GM12878 (cell line): ENCODE data around the gene DPP6. TPM values are rescaled to one million over a fixed set of nuclear protein-coding genes. Genes with fewer than 3 reads are reported as not detected.

Experiments
- CBX5 ChIP-seq: sonication (generic); IDR thresholded peaks from 2 replicates; pipeline ENCODE4 v1.6.1; 2016; ENCODE audit warnings: low read depth, moderate library complexity, mild to moderate bottlenecking, inconsistent platforms
- DPF2 ChIP-seq: fragments of 450-650 bp; IDR thresholded peaks from 2 replicates; pipeline ENCODE4 v1.6.1; 2017; ENCODE audit warnings: mild to moderate bottlenecking
- EP300 ChIP-seq, 2 experiments: fragments of 150-350 bp in 1 of 2; IDR thresholded peaks; 2 replicates each; pipeline ENCODE4 v1.6.1; 2011 to 2012; ENCODE audit warnings: low read depth in 2 of 2, low read length in 2 of 2, borderline replicate concordance in 1 of 2, improper control_type of control experiment in 1 of 2, inconsistent platforms in 1 of 2; ENCODE audit not compliant: control insufficient read depth in 1 of 2
- HDAC2 ChIP-seq: fragments of 200-600 bp; sonication (generic); IDR thresholded peaks from 2 replicates; pipeline ENCODE4 v1.6.1; 2017
- MYC ChIP-seq: IDR thresholded peaks from 2 replicates; pipeline ENCODE4 v1.6.1; 2011; ENCODE audit warnings: mild to moderate bottlenecking, low read length, moderate library complexity, inconsistent platforms; ENCODE audit not compliant: insufficient read depth, insufficient replicate concordance, insufficient read length, severe bottlenecking
- ZNF217 ChIP-seq: fragments of 450-650 bp; IDR thresholded peaks from 2 replicates; pipeline ENCODE4 v1.6.1; 2017; ENCODE audit warnings: antibody characterized with exemption, mild to moderate bottlenecking
- ZNF24 ChIP-seq: fragments of 450-650 bp; IDR thresholded peaks from 2 replicates; pipeline ENCODE4 v1.6.1; 2017; ENCODE audit warnings: antibody characterized with exemption, mild to moderate bottlenecking
- polyA plus RNA-seq, 11 experiments: library from polyadenylated mRNA; depleted of rRNA in 4 of 11; unstranded in 6 of 11; stranded (reverse) in 5 of 11; fragments of >200 nt; fragmentation: Nextera tagmentation in 4 of 11; fragmentation: Illumina TruSeq in 1 of 11; extraction: Ambion mirVana in 4 of 11; extraction: Trizol in 1 of 11; gene quantifications; 1 replicate in 1 of 11; 2 replicates in 10 of 11; pipeline versions ENCODE4 v1.2.1 to v1.2.3, GENCODE V29; 2011 to 2016; ENCODE audit warnings: inconsistent platforms in 2 of 11, missing spikeins in 2 of 11, low read depth in 1 of 11
- total RNA-seq, 4 experiments: library from RNA; depleted of rRNA in 3 of 4; stranded (reverse); fragments of >200 nt in 3 of 4; fragmentation: Illumina TruSeq in 1 of 4; extraction: Trizol in 1 of 4; gene quantifications; 2 replicates each; pipeline versions ENCODE4 v1.2.1 to v1.2.3, GENCODE V29; 2013 to 2021
- TF ChIP-seq, protein P1 (sequence below): IDR thresholded peaks from 2 replicates; pipeline ENCODE4 v1.6.1; 2012; ENCODE audit warnings: improper control_type of control experiment, low read depth, low read length; ENCODE audit not compliant: insufficient replicate concordance
- TF ChIP-seq, protein P2 (sequence below): fragments of 450-650 bp; IDR thresholded peaks from 2 replicates; pipeline ENCODE4 v1.6.1; 2016; ENCODE audit warnings: mild to moderate bottlenecking
- TF ChIP-seq, protein P3 (sequence below): fragments of 450-650 bp; formaldehyde crosslinking; IDR thresholded peaks from 2 replicates; pipeline ENCODE4 v1.4.0; 2022; ENCODE audit warnings: mild to moderate bottlenecking, moderate library complexity

DPP6 gene
- total and polyA plus RNA-seq, 10 of the 15 experiments (the other 5 are each of a cell fraction or from before 2014, with no cell fraction given): not detected

DNA sequence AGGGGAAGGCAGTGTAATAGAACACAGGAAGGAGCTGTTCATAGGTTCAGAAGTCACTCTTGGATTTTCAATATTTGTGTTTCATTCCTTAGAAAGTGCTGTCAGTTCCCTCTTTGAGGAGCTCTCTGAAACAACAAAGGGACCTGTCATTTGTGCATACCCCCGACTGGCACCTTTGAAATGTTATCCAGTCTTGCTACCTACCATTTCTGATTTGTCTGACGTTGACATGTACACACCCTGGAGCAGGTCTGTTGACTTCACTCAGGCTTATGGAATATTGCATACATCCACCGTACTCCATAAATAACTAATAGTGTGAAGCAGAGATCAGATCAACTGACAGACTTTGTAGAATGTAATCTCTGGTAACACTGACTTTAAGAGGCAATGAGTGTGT, 189.8 kb downstream of the DPP6 start (continued):
- TF ChIP-seq, protein P1, sequence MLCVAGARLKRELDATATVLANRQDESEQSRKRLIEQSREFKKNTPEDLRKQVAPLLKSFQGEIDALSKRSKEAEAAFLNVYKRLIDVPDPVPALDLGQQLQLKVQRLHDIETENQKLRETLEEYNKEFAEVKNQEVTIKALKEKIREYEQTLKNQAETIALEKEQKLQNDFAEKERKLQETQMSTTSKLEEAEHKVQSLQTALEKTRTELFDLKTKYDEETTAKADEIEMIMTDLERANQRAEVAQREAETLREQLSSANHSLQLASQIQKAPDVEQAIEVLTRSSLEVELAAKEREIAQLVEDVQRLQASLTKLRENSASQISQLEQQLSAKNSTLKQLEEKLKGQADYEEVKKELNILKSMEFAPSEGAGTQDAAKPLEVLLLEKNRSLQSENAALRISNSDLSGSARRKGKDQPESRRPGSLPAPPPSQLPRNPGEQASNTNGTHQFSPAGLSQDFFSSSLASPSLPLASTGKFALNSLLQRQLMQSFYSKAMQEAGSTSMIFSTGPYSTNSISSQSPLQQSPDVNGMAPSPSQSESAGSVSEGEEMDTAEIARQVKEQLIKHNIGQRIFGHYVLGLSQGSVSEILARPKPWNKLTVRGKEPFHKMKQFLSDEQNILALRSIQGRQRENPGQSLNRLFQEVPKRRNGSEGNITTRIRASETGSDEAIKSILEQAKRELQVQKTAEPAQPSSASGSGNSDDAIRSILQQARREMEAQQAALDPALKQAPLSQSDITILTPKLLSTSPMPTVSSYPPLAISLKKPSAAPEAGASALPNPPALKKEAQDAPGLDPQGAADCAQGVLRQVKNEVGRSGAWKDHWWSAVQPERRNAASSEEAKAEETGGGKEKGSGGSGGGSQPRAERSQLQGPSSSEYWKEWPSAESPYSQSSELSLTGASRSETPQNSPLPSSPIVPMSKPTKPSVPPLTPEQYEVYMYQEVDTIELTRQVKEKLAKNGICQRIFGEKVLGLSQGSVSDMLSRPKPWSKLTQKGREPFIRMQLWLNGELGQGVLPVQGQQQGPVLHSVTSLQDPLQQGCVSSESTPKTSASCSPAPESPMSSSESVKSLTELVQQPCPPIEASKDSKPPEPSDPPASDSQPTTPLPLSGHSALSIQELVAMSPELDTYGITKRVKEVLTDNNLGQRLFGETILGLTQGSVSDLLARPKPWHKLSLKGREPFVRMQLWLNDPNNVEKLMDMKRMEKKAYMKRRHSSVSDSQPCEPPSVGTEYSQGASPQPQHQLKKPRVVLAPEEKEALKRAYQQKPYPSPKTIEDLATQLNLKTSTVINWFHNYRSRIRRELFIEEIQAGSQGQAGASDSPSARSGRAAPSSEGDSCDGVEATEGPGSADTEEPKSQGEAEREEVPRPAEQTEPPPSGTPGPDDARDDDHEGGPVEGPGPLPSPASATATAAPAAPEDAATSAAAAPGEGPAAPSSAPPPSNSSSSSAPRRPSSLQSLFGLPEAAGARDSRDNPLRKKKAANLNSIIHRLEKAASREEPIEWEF: no peak
- TF ChIP-seq, protein P2, sequence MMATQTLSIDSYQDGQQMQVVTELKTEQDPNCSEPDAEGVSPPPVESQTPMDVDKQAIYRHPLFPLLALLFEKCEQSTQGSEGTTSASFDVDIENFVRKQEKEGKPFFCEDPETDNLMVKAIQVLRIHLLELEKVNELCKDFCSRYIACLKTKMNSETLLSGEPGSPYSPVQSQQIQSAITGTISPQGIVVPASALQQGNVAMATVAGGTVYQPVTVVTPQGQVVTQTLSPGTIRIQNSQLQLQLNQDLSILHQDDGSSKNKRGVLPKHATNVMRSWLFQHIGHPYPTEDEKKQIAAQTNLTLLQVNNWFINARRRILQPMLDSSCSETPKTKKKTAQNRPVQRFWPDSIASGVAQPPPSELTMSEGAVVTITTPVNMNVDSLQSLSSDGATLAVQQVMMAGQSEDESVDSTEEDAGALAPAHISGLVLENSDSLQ: no peak
- no peak for TF ChIP-seq MYC
- TF ChIP-seq CBX5: no peak
- TF ChIP-seq HDAC2: no peak
- no peak for TF ChIP-seq ZNF217
- no peak for TF ChIP-seq DPF2
- no peak for TF ChIP-seq ZNF24
- no peak for TF ChIP-seq EP300 (IDR thresholded peaks at IDR 0.05; ENCODE audit: borderline replicate concordance in 1 of 2, control insufficient read depth in 1 of 2, low read depth in 2 of 2, low read length in 2 of 2)
- TF ChIP-seq, protein P3, sequence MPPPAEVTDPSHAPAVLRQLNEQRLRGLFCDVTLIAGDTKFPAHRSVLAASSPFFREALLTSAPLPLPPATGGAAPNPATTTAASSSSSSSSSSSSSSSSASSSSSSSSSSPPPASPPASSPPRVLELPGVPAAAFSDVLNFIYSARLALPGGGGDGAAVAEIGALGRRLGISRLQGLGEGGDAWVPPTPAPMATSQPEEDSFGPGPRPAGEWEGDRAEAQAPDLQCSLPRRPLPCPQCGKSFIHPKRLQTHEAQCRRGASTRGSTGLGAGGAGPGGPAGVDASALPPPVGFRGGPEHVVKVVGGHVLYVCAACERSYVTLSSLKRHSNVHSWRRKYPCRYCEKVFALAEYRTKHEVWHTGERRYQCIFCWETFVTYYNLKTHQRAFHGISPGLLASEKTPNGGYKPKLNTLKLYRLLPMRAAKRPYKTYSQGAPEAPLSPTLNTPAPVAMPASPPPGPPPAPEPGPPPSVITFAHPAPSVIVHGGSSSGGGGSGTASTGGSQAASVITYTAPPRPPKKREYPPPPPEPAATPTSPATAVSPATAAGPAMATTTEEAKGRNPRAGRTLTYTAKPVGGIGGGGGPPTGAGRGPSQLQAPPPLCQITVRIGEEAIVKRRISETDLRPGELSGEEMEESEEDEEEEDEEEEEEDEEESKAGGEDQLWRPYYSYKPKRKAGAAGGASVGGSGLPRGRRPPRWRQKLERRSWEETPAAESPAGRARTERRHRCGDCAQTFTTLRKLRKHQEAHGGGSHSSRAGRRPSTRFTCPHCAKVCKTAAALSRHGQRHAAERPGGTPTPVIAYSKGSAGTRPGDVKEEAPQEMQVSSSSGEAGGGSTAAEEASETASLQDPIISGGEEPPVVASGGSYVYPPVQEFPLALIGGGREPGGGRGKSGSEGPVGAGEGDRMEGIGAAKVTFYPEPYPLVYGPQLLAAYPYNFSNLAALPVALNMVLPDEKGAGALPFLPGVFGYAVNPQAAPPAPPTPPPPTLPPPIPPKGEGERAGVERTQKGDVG (CRISPR knock-in tag): no peak
